Measurements from ENCODE around the gene KIT. TPM values are rescaled to one million over a fixed set of nuclear protein-coding genes. Genes with fewer than 3 reads are reported as not detected.

Gene KIT
- total RNA-seq, 1 donor from 2014 or later = 20.7 TPM

GRCh38 chr4:54781756-54782155, 124.0 kb downstream of the KIT start:
- H3K4me3 Mint-ChIP-seq (ENCODE audit: low read depth) = no peak overlapping the region
- H3K4me1 Mint-ChIP-seq (ENCODE audit: low read depth) = peaks cover 2% of the 10 kb centered on the region
- no peaks in the 10 kb centered on the region for H3K27me3 Mint-ChIP-seq
- no peak for DNase-seq (ENCODE audit: low spot score, unreplicated experiment)
- TF ChIP-seq, protein P1, sequence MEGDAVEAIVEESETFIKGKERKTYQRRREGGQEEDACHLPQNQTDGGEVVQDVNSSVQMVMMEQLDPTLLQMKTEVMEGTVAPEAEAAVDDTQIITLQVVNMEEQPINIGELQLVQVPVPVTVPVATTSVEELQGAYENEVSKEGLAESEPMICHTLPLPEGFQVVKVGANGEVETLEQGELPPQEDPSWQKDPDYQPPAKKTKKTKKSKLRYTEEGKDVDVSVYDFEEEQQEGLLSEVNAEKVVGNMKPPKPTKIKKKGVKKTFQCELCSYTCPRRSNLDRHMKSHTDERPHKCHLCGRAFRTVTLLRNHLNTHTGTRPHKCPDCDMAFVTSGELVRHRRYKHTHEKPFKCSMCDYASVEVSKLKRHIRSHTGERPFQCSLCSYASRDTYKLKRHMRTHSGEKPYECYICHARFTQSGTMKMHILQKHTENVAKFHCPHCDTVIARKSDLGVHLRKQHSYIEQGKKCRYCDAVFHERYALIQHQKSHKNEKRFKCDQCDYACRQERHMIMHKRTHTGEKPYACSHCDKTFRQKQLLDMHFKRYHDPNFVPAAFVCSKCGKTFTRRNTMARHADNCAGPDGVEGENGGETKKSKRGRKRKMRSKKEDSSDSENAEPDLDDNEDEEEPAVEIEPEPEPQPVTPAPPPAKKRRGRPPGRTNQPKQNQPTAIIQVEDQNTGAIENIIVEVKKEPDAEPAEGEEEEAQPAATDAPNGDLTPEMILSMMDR (IDR thresholded peaks at IDR 0.05; ENCODE audit: unreplicated experiment) = no peak
- no peaks in the 10 kb centered on the region for H3K9me3 Mint-ChIP-seq (ENCODE audit: low read depth)
- H3K27ac Mint-ChIP-seq = no peak overlapping the region
- no peaks in the 10 kb centered on the region for H3K36me3 Mint-ChIP-seq (ENCODE audit: insufficient read depth)

GRCh38 chr4:54783402-54784110, 125.8 kb downstream of the KIT start:
- Mint-ChIP-seq H3K27me3 (no peaks in the 10 kb centered on the region), H3K36me3 (ENCODE audit: insufficient read depth) (no peaks in the 10 kb centered on the region), H3K4me1 (ENCODE audit: low read depth) (peaks cover 2% of the 10 kb centered on the region), H3K4me3 (ENCODE audit: low read depth) (no peak overlapping the region), H3K9me3 (ENCODE audit: low read depth) (no peaks in the 10 kb centered on the region), H3K27ac (no peak overlapping the region)
- TF ChIP-seq, protein P1 (IDR thresholded peaks at IDR 0.05; ENCODE audit: unreplicated experiment) = no peak
- no peak for DNase-seq (ENCODE audit: low spot score, unreplicated experiment)

DNA sequence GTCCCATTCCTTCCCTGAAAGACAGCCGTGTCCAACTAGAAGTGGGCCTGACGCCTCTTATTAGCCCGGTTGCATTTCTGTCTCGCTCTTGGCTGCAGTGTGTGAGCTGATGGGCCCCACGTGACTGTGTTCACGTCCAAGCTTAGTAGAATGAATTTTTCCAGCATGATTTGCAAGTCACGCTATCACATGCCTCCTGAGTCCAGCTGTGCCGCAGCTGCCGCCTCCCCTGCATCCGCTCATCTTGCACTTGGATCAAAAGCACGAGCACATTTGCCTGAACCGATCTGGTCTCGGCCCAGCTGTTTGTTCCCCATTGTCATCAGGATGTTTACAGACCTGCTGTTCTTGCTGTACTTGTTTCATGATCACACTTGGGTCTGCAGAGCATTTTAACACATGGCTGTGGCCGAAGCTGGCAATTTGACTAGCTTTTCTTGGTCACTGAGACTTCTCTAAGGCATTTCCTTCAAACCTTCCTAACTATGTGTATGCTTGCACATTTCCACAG, 126.5 kb downstream of the KIT start:
- Mint-ChIP-seq H3K4me1 (ENCODE audit: low read depth) (peaks cover 2% of the 10 kb centered on the region), H3K36me3 (ENCODE audit: insufficient read depth) (no peaks in the 10 kb centered on the region), H3K27me3 (no peaks in the 10 kb centered on the region), H3K9me3 (ENCODE audit: low read depth) (no peaks in the 10 kb centered on the region), H3K27ac (no peak overlapping the region), H3K4me3 (ENCODE audit: low read depth) (no peak overlapping the region)
- no peak for DNase-seq (ENCODE audit: low spot score, unreplicated experiment)
- TF ChIP-seq, protein P1 (IDR thresholded peaks at IDR 0.05; ENCODE audit: unreplicated experiment) = no peak
